Measurements from ENCODE around the gene HMX1.

Gene HMX1

GRCh38 chr4:8838296-8838960, 33.2 kb downstream of the HMX1 start:
- DNase-seq: no peak

DNA sequence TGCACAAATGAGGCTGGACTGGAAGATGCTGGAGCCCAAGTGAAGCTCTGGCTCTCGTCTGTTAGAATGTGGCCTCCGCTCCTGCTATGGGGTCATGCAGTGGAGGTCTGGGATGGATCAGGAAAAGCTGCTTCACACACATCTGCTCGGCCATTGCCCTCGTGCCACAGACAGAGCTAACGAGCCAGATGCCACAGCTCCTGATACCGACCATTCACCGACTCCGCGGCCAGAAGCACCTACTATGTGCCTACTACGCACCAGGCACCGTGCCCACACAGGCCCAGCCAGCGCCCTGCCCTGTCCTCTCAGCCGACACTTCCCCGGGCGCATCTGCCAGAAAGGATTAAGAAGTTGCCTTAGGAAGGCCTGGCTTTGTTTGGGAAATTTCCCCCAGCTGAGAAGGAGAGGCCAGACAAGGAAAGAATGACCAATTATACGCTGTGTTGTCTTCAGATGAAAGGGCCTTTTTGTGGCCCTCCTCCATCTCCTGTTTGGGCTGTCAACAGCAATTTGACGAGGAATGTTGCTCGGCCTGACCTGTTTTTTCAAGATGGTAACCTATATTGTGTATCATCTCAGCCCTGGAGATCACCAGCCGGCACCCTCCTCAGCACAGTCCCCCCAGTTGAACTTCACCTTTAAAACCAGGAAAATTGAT, 34.3 kb downstream of the HMX1 start:
- DNase-seq: no peak

- no peak for DNase-seq
These were observed 34.9 kb downstream of the HMX1 start for GRCh38 chr4:8836664-8837171.

DNA sequence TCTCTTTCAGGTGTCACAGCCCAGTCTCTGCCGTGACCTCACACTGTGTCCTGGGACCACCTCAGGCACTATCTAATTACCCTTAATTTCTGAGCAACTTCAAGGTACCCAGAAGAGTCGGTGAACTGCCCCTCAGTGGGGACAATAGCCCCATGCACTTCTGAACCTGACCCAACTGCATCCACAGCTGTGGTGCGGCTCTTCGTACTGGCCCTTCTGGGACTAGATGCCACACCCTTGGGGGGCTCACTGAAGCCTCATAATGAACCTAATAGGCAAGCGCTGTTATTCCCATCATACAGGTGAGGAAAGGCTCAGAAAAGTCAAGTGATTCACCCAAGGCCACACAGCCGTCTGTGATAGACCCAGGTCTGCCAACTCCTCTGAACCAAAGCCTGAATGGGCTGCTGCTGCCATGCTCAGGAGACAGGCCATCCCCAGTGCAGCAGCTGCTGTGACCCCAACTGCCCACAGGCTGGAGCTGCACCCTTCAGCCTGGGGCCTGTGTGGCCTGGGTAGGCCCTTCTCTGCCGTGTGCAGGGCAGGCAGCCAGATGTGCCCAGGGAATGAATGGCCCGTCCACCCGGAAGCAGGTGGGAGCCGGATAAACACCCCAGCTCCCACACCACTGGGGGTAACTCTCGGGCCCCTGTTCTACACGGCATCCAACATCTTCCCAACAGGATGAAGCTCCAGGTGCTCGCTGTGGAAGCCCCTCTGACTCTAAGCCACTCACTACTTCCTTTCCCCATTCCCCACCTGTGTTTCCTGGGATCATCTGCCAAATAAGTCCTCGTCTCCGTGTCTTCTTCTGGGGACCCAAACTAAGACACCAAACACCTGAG, 35.9 kb downstream of the HMX1 start:
- DNase-seq: no peak

GRCh38 chr4:8834681-8835220, 36.9 kb downstream of the HMX1 start:
- no peak for DNase-seq

- DNase-seq: no peak
These were observed 39.3 kb downstream of the HMX1 start for GRCh38 chr4:8832113-8832915.

- DNase-seq: no peak
These were observed 40.2 kb downstream of the HMX1 start for GRCh38 chr4:8831221-8832112.

DNA sequence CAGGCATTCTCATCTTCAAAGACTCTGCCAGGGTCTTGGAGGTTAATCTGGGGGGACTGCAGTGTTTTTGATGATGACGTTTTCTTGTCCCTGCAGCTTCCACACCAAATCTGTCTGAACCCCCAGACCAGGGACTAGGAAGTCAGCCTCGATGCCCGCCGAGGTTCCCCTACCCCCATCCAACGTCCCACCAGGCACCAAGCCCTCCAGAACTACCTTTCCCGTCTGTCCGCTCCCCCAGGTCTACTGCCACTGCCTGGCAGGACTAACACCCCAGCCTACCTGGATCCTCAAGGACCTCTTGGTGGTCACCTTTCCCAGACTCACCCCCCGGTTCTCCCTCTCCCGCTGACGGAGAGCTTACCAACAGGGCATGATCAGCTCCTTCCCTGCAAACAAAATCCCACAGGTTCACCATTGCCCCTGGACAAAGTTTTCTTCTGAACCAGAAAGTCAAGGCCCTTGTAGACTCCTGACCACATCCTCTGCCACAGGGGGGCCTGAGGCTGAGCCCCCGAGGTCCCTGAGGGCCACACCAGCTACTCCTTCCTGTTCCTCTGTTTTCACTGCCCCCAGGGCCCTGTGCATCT, 40.9 kb downstream of the HMX1 start:
- no peak for DNase-seq

- DNase-seq: no peak
These were observed 41.6 kb downstream of the HMX1 start for GRCh38 chr4:8830056-8830455.

DNA sequence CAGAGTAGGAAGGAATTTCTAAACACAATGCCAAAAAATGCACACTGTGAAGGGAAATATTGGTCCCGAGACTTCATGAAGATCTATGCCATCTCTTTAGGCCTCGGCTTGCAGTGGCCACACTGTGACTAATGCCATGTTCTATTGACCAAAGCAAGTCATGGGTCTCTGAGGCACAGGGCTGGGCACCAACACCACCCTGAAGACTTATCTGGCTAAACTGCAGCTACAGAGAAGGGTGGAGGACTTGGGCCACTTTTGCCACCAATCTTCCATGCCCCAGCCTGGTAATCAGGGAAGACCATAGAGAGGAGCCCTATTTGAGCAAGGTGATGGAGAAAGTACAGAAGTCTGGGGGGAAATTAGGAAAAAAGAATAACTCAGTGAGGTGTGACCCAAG, 42.1 kb downstream of the HMX1 start:
- DNase-seq: no peak

DNA sequence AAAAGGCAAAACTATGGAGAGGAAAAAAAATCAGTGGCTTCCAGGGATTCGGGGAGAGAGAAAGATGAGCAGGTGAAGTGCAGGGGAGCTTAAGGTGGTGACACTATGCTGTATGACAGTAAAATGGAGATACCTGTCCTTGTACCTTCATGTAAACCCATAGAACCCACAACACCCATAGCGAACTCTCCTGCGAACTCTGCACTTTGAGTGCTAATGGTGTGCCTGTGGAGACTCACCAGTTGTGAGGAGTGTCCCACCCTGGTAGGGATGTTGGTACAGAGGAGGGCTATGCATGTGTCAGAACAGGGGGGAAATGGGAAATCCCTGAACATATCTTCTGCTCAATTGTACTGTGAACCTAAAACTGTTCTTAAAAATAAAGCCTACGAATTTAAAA, 42.8 kb downstream of the HMX1 start:
- DNase-seq: no peak

GRCh38 chr4:8821151-8821950, 50.3 kb downstream of the HMX1 start:
- no peak for DNase-seq

- no peak for DNase-seq
These were observed 51.2 kb downstream of the HMX1 start for GRCh38 chr4:8820178-8821102.

DNA sequence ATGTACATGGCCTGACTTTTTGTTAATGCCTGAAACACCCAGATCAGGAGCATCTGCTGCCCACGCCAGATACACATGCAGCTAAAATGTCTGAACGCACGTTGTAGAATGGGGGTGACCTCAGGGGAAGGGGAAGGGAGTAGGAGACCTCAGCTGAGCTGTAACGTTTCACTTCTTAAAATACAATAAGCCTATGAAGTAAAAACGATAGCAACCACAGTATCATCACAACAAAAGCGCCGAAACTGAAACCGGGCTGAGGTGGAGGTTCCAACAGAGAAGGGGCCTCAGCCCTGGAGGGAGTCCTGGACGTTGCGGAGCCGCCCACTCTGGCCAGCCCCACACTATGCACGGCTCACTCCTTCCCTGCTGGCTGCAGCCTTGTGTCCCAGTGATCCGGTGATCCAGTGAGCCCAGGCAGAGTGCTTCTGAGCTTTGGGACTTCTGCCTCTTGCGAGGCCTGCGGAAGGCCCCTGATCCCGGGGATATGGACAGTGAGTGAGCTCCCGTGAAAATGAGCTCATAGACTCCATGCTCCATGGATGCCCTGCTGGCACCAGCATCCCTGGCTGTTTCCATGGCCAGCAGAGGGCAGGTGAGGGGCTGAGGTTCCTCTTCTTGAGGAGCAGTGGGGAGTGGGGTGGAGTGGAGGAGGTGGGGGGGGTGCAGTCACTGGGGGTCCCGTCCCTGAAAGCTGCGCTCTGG, 52.0 kb downstream of the HMX1 start:
- no peak for DNase-seq

DNA sequence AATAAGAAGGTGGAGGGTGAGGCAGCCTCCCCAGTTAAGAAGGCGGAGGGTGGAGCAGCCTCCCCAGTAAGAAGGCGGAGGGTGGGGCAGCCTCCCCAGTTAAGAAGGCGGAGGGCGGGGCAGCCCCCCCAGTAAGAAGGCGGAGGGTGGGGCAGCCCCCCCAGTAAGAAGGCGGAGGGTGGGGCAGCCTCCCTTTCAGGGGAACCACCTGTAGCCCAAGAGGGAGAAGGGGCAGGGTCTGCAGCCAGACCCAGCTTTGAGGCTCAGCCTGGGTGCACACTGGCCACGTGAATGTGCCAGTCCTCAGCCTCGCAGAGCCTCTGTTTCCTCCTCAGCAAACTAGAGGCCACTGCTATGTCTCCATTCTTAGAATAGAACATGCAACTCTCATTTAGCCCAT, 52.6 kb downstream of the HMX1 start:
- no peak for DNase-seq

- no peak for DNase-seq
These were observed 53.4 kb downstream of the HMX1 start for GRCh38 chr4:8818063-8818881.

- DNase-seq: no peak
These were observed 53.9 kb downstream of the HMX1 start for GRCh38 chr4:8817813-8818062.

Data from NCI-H2107 (cell line).